Sigmoid colon (tissue), 4 donors: ENCODE data around the gene IL34.
"Not testable (repeated sequence)": the region's sequence is repeated elsewhere in the genome, so short reads cannot be mapped to it uniquely, and the experiment has no call there.

Source experiments
- CTCF ChIP-seq, 4 experiments: fragments of 450-650 bp in 3 of 4; fragments of 200-600 bp in 1 of 4; IDR thresholded peaks; one replicate each; pipeline ENCODE4 v1.5.1; 2016 to 2019; ENCODE audit warnings: antibody characterized with exemption in 4 of 4, mild to moderate bottlenecking in 3 of 4, moderate library complexity in 2 of 4
- POLR2A ChIP-seq, 2 donors: fragments of 450-650 bp; IDR thresholded peaks; one replicate each; pipeline ENCODE4 v1.6.1; 2016; ENCODE audit warnings: antibody characterized with exemption in 2 of 2, mild to moderate bottlenecking in 2 of 2, moderate library complexity in 2 of 2
- POLR2AphosphoS5 ChIP-seq, 4 donors: sonication (generic); formaldehyde crosslinking; IDR thresholded peaks; one replicate each; pipeline ENCODE4 v1.6.1; 2017; ENCODE audit warnings: antibody characterized with exemption in 4 of 4

- not testable (repeated sequence) for TF ChIP-seq POLR2A, POLR2AphosphoS5, CTCF (IDR thresholded peaks at IDR 0.05)
Measured at GRCh38 chr16:70643264-70643663, 3.1 kb upstream of the IL34 start.
